Vagina (tissue), 2 donors: ENCODE data around the gene SMARCAL1.

Experiments used
- POLR2A ChIP-seq, 2 donors: fragments of 450-650 bp; IDR thresholded peaks; one replicate each; pipeline ENCODE4 v1.6.1; 2017; ENCODE audit warnings: antibody characterized with exemption in 2 of 2, mild to moderate bottlenecking in 2 of 2, moderate library complexity in 2 of 2
- TF ChIP-seq, protein P1 (sequence below), 3 experiments: fragments of 450-650 bp in 2 of 3; fragments of 200-600 bp in 1 of 3; sonication (generic) in 1 of 3; IDR thresholded peaks; one replicate each; pipeline ENCODE4 v1.5.1; 2017 to 2019; ENCODE audit warnings: antibody characterized with exemption in 3 of 3, mild to moderate bottlenecking in 2 of 3, moderate library complexity in 2 of 3

DNA sequence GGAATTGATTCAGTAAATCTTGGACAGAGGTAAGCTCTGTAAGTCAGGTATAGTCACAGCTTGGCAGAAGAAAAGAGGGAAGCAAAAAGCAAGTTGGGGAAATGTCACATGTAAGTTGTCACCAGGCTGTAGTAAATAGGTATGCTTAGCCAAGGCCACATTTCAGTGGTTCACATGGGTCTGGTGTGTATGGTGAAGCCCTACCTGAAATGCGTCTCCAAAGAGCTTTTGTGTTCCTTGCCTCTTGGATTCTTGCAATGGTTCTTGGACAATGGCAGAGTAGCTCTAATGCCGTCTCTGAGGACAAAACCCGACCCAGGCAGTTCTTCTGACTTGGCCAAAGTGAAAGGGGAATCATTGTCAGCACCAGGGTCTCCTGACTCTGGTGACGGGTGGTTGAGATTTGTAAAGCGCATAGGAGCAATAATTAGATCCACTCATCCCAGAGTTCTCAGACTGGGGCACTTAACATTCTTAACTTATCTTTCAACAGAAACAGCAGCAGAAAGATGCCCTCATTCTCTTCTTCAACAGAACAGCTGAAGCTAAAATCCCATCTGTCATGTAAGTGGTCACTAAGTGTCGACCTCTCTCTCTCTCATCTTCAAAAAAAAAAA is 51.9 kb downstream of the SMARCAL1 start:
- TF ChIP-seq POLR2A (IDR thresholded peaks at IDR 0.05) = no peak
- TF ChIP-seq, protein P1, sequence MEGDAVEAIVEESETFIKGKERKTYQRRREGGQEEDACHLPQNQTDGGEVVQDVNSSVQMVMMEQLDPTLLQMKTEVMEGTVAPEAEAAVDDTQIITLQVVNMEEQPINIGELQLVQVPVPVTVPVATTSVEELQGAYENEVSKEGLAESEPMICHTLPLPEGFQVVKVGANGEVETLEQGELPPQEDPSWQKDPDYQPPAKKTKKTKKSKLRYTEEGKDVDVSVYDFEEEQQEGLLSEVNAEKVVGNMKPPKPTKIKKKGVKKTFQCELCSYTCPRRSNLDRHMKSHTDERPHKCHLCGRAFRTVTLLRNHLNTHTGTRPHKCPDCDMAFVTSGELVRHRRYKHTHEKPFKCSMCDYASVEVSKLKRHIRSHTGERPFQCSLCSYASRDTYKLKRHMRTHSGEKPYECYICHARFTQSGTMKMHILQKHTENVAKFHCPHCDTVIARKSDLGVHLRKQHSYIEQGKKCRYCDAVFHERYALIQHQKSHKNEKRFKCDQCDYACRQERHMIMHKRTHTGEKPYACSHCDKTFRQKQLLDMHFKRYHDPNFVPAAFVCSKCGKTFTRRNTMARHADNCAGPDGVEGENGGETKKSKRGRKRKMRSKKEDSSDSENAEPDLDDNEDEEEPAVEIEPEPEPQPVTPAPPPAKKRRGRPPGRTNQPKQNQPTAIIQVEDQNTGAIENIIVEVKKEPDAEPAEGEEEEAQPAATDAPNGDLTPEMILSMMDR (IDR thresholded peaks at IDR 0.05) = no peak
